Mammary epithelial cell (primary cell): ENCODE results near the gene ZNF77.

Source experiments
- EZH2 ChIP-seq: IDR thresholded peaks from 2 replicates; pipeline ENCODE4 v1.6.1; 2012; ENCODE audit warnings: low read length, inconsistent platforms, borderline replicate concordance
- TF ChIP-seq, protein P1 (sequence below), 2 donors: IDR thresholded peaks in 1 of 2; conservative IDR thresholded peaks in 1 of 2; 2 replicates each; pipeline ENCODE4 v1.5.1; 2011 to 2012; ENCODE audit warnings: inconsistent platforms in 2 of 2, low read length in 2 of 2, mild to moderate bottlenecking in 2 of 2, control low read depth in 1 of 2, low read depth in 1 of 2; ENCODE audit not compliant: insufficient read depth in 1 of 2; ENCODE audit errors: extremely low read depth in 1 of 2

DNA sequence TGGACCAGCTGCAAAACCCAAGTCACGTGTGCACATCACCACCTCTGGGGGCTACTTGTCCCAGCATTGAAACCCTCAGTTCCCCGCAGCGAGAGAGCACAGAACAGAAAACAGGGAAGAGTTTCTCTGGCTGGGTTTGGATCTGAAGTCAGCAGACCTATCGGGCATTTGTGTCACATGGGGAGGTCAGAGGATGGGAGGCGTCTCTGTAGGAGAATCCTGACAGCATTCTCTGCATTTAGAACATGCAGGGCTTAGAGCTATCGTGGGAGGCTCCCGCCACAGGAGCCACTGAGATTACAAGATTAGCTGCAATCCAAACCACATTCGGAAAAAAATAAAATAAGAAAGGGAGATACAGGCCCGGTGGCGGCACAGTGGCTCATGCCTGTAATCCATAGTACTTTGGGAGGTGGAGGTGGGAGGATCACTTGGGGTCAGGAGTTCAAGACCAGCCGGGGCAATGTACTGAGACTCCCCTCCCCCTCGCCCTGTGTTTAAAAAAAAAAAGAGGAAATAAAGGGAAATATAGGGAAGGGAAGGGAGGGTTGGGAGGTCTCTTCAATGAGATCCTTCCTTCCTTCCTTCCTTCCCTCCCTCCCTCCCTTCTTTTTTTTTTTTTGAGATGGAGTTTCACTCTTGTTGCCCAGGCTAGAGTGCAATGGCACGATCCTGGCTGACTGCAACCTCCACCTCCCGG, 29.7 kb upstream of the ZNF77 start:
- TF ChIP-seq, protein P1, sequence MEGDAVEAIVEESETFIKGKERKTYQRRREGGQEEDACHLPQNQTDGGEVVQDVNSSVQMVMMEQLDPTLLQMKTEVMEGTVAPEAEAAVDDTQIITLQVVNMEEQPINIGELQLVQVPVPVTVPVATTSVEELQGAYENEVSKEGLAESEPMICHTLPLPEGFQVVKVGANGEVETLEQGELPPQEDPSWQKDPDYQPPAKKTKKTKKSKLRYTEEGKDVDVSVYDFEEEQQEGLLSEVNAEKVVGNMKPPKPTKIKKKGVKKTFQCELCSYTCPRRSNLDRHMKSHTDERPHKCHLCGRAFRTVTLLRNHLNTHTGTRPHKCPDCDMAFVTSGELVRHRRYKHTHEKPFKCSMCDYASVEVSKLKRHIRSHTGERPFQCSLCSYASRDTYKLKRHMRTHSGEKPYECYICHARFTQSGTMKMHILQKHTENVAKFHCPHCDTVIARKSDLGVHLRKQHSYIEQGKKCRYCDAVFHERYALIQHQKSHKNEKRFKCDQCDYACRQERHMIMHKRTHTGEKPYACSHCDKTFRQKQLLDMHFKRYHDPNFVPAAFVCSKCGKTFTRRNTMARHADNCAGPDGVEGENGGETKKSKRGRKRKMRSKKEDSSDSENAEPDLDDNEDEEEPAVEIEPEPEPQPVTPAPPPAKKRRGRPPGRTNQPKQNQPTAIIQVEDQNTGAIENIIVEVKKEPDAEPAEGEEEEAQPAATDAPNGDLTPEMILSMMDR (conservative IDR thresholded peaks at IDR 0.05 in 1 of 2, IDR thresholded peaks at IDR 0.05 in 1 of 2; ENCODE audit: extremely low read depth in 1 of 2, insufficient read depth in 1 of 2, low read depth in 1 of 2, low read length in 2 of 2) = no peak
- no peak for TF ChIP-seq EZH2
